Measurements from ENCODE around the gene NEB. TPM values are rescaled to one million over a fixed set of nuclear protein-coding genes. Genes with fewer than 3 reads are reported as not detected.

The NEB gene
- total RNA-seq, 4 donors from 2014 or later = 1.6 to 16.4 (median 4.4) TPM

DNA sequence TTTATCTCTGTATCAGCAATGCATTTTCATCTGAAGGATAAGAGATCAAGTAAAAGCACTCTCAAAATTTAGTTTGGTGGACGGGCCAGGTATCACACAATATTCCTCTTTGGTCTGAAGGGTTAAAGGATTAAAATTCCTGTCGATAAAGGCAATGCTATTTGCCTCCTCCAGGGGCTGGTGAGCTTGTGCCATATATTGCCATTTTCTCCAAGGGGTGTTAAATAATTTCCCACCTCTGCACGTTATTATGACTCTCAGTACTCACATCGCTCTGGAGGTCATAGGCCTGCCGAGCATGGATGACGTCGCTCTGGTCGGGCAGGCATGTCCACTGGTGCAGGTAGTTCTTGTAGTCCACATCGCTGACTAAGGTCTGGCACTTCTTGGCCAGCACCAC, 94.2 kb downstream of the NEB start:
- H3K27ac ChIP-seq = no peak overlapping the region
- H3K9me3 ChIP-seq = no peaks in the 10 kb centered on the region
- no peaks in the 10 kb centered on the region for H3K27me3 ChIP-seq
- intact Hi-C loops (cut with DNase I) = no loop called here
- TF ChIP-seq, protein P1, sequence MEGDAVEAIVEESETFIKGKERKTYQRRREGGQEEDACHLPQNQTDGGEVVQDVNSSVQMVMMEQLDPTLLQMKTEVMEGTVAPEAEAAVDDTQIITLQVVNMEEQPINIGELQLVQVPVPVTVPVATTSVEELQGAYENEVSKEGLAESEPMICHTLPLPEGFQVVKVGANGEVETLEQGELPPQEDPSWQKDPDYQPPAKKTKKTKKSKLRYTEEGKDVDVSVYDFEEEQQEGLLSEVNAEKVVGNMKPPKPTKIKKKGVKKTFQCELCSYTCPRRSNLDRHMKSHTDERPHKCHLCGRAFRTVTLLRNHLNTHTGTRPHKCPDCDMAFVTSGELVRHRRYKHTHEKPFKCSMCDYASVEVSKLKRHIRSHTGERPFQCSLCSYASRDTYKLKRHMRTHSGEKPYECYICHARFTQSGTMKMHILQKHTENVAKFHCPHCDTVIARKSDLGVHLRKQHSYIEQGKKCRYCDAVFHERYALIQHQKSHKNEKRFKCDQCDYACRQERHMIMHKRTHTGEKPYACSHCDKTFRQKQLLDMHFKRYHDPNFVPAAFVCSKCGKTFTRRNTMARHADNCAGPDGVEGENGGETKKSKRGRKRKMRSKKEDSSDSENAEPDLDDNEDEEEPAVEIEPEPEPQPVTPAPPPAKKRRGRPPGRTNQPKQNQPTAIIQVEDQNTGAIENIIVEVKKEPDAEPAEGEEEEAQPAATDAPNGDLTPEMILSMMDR (IDR thresholded peaks at IDR 0.05) = no peak
- H3K36me3 ChIP-seq = no peaks in the 10 kb centered on the region
- no peaks in the 10 kb centered on the region for H3K4me1 ChIP-seq
- DNase-seq = no peak
- 94% methylated on average over 9 of the region's 9 CpGs for WGBS, 2 donors
- no peak overlapping the region for H3K4me3 ChIP-seq (replicated peaks in 1 of 3)

DNA sequence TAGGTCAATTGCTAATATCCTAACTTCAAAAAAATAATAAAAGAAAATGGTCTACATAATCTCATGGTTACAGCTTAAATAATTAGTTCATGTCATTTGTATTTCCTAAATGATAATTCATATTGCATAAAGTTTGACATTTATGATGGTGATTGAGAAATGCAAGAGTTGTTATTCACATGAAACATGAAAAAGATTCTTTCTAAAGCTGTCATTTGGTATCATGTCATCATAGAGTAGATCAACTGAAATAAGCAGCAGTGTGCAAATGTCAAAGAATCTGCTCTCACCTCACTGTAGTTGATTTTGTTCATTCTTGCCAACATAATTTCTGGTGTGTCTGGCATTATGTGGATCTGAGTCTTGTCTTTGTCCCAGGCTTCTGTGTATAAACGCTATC, 95.3 kb downstream of the NEB start:
- DNase-seq = no peak
- Histone ChIP-seq H3K27me3 (no peaks in the 10 kb centered on the region), H3K4me3 (replicated peaks in 1 of 3) (no peak overlapping the region), H3K27ac (no peak overlapping the region), H3K36me3 (no peaks in the 10 kb centered on the region), H3K4me1 (no peaks in the 10 kb centered on the region), H3K9me3 (no peaks in the 10 kb centered on the region)
- WGBS, 2 donors = 90 to 98% methylated on average over 1 of the region's 1 CpG
- no peak for TF ChIP-seq POLR2A (IDR thresholded peaks at IDR 0.05)
- TF ChIP-seq, protein P1 (IDR thresholded peaks at IDR 0.05) = no peak
- intact Hi-C loops (cut with DNase I) = no loop called here

DNA sequence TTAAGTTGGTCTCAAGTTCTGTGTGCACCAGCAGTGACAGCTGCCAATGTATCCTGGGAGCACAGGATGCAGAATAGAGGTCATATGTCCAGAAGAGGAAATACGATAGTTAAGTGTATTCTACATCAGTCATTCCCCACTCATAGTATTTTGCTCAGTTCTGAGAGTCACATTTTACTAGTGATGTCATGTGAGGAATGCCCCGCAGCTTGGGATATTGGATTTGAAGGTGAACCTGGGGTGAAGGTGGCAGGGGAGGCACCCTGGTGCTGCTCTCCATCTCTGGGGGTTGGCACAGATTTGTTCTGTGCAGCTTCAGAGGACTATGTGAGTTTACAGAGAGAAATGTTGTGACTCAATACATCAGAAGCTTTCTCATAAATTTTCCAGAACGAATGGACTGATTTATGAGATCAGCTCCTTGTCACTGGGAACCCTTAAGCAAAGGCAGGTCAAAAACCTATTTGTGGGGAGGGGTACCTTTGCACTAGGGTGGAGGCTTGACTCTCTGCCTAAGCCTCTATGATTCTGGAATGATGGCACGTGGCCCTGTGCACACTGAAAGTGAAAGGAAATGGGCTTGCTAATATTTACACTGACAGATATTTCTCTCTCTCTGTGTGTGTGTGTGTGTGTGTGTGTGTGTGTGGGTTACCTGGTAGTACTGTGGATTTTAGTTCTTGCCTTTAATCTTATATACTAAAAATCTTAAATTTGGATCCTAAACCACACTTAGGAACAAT, 95.9 kb downstream of the NEB start:
- intact Hi-C loops (cut with DNase I) = no loop called here
- Histone ChIP-seq H3K4me1 (no peaks in the 10 kb centered on the region), H3K27me3 (no peaks in the 10 kb centered on the region), H3K4me3 (replicated peaks in 1 of 3) (no peak overlapping the region), H3K36me3 (no peaks in the 10 kb centered on the region), H3K9me3 (no peaks in the 10 kb centered on the region), H3K27ac (no peak overlapping the region)
- TF ChIP-seq, protein P1 (IDR thresholded peaks at IDR 0.05) = no peak
- no peak for TF ChIP-seq POLR2A (IDR thresholded peaks at IDR 0.05)
- WGBS, 2 donors = 47 to 66% methylated on average over 4 of the region's 4 CpGs
- DNase-seq = peak in 1 of 2 donors; percentile 31

DNA sequence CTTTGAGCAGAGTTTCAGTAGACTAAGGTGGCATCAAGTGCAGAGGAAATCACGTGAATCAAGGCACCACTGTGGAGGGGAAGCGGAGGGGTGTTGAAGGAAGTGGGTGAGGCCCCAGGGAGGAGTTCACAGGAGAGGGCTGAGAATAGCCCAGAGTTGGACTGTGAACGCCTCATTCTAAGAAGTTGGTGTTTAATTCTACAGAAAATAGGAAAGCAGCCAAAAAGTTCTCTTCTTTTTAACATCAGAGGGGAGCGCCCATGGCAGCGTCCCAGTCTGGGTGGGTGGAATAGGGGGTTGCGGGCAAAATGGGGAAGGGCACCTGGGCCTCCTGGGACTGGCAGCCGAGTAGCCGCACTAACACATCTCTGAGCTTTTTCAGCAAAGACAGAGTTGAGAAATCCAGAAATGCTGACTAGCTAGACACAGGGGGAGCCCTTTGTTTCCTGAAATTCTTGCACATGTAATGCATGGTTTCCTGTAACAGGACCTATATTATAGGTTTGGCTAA, 97.0 kb downstream of the NEB start:
- Histone ChIP-seq H3K4me3 (replicated peaks in 1 of 3) (no peak overlapping the region), H3K4me1 (no peaks in the 10 kb centered on the region), H3K27me3 (no peaks in the 10 kb centered on the region), H3K9me3 (no peaks in the 10 kb centered on the region), H3K27ac (no peak overlapping the region), H3K36me3 (no peaks in the 10 kb centered on the region)
- 65 to 74% methylated on average over 8 of the region's 8 CpGs for WGBS, 2 donors
- no peak for DNase-seq
- TF ChIP-seq, protein P1 (IDR thresholded peaks at IDR 0.05) = no peak
- no peak for TF ChIP-seq POLR2A (IDR thresholded peaks at IDR 0.05)
- intact Hi-C loops (cut with DNase I) = no loop called here

DNA sequence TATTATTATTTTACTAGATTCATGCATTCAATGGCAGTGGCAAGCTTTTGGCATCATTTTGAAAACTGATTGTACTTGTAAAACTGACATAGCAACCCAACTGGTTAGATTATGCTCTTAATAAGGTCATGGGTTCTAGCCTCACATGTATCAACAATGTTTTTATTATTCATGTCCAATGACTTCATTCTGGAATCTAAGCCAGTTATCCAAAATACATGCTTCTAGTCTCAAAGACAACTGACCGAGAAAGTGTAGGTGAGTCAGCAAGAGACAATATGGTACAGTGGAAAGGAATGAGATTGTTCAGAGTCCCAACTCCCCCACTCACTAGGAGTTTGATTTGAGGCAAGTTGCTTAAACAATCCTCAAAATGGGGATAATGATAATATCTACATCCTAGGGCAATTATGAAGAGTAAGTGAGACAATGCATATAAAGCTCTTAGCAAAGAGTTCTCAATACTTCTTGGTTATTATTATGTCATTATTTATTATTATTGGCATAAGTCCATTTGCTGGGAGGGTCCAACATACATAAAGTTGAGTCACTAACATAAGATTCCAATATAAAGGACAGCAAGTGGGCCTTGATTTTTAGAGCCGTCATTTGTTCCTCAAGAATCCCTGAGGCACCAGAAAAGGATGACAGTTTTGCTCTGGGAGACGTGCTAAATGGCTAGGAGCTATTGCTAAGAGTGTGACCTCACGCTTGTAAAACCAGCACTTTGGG, 99.4 kb downstream of the NEB start:
- H3K27ac ChIP-seq = no peak overlapping the region
- no peak for DNase-seq
- H3K36me3 ChIP-seq = no peaks in the 10 kb centered on the region
- H3K4me1 ChIP-seq = no peaks in the 10 kb centered on the region
- no peak overlapping the region for H3K4me3 ChIP-seq (replicated peaks in 1 of 3)
- WGBS, 2 donors = 96 to 97% methylated on average over 4 of the region's 4 CpGs
- intact Hi-C loops (cut with DNase I) = no loop called here
- H3K9me3 ChIP-seq = no peaks in the 10 kb centered on the region
- no peaks in the 10 kb centered on the region for H3K27me3 ChIP-seq
- TF ChIP-seq, protein P1 (IDR thresholded peaks at IDR 0.05) = no peak
- no peak for TF ChIP-seq POLR2A (IDR thresholded peaks at IDR 0.05)
